HG03280 (cell line): ENCODE results near the gene HTR6.
"Not testable (repeated sequence)": the region's sequence is repeated elsewhere in the genome, so short reads cannot be mapped to it uniquely, and the experiment has no call there.

Experiments used
- ATAC-seq: cut with Tn5 transposase; IDR thresholded peaks from one replicate; pipeline ENCODE4 v1.9.1; 2021; ENCODE audit warnings: mild to moderate bottlenecking, moderate library complexity; ENCODE audit not compliant: unreplicated experiment

HTR6 gene

GRCh38 chr1:19637606-19638005 lies 27.1 kb upstream of the HTR6 start:
- ATAC-seq: no peak

- not testable (repeated sequence) for ATAC-seq
Observed at GRCh38 chr1:19639228-19639627, 25.4 kb upstream of the HTR6 start.

- ATAC-seq: no peak
Observed at GRCh38 chr1:19639999-19640362, 24.7 kb upstream of the HTR6 start.

- no peak for ATAC-seq
Observed at GRCh38 chr1:19640363-19641316, 24.0 kb upstream of the HTR6 start.

GRCh38 chr1:19643121-19643520 lies 21.6 kb upstream of the HTR6 start:
- no peak for ATAC-seq

- ATAC-seq: peak; percentile 49
Observed at GRCh38 chr1:19643602-19644394, 20.9 kb upstream of the HTR6 start, which contains the start of gene NBL1. Gene NBL1 (plus strand): TSS chr1:19644311. CDS start chr1:19655031, 10,720 bp downstream.

GRCh38 chr1:19644395-19644680 lies 20.3 kb upstream of the HTR6 start:
- ATAC-seq: peak; percentile 22

- ATAC-seq: no peak
Observed at GRCh38 chr1:19644681-19645410, 19.8 kb upstream of the HTR6 start.

- no peak for ATAC-seq
Observed at GRCh38 chr1:19645411-19646251, 19.0 kb upstream of the HTR6 start.

GRCh38 chr1:19646377-19647319 lies 18.0 kb upstream of the HTR6 start:
- ATAC-seq: no peak

GRCh38 chr1:19647643-19648042 lies 17.0 kb upstream of the HTR6 start:
- no peak for ATAC-seq

GRCh38 chr1:19648239-19648638 lies 16.4 kb upstream of the HTR6 start:
- ATAC-seq: no peak

- ATAC-seq: no peak
Observed at GRCh38 chr1:19648689-19649088, 16.0 kb upstream of the HTR6 start.

GRCh38 chr1:19650416-19651140 lies 14.1 kb upstream of the HTR6 start:
- ATAC-seq: no peak

- no peak for ATAC-seq
Observed at GRCh38 chr1:19651141-19651737, 13.4 kb upstream of the HTR6 start.

GRCh38 chr1:19654386-19654785 lies 10.3 kb upstream of the HTR6 start:
- ATAC-seq: no peak

- no peak for ATAC-seq
Observed at GRCh38 chr1:19654886-19655717, 9.6 kb upstream of the HTR6 start.

- no peak for ATAC-seq
Observed at GRCh38 chr1:19655718-19656080, 9.0 kb upstream of the HTR6 start.
